Pancreas (tissue), 10 donors: ENCODE results near the gene TNFRSF8. TPM values are rescaled to one million over a fixed set of nuclear protein-coding genes. Genes with fewer than 3 reads are reported as not detected.

Experiments
- ATAC-seq, 4 donors: fragments of 200-7000 bp; cut with Tn5 transposase; one replicate each; pipeline versions ENCODE4 v1.8.0 to v1.9.1; 2020; ENCODE audit warnings: mild to moderate bottlenecking in 4 of 4, moderate library complexity in 4 of 4
- DNase-seq, 6 donors: peaks; one replicate each; pipeline ENCODE4 v3.0.0-alpha.2; 2020
- FAIRE-seq: peaks from 2 replicates; lab custom pipeline; 2012; peaks lifted over from hg19 to GRCh38; lab: Jason Lieb, UNC
- H3K27ac ChIP-seq, 4 donors: fragments of 200-600 bp; sonication (generic); 1 replicate in 3 of 4; 2 replicates in 1 of 4; pipeline versions ENCODE4 v1.5.0 to v1.8.0; 2020
- H3K27me3 ChIP-seq, 4 donors: fragments of 200-600 bp; one replicate each; pipeline ENCODE4 v1.8.0; 2021
- H3K36me3 ChIP-seq, 3 donors: fragments of 200-600 bp; sonication (generic) in 1 of 3; one replicate each; pipeline versions ENCODE4 v1.5.0 to v1.8.0; 2020 to 2021
- H3K4me1 ChIP-seq, 3 donors: fragments of 200-600 bp; one replicate each; pipeline ENCODE4 v1.8.0; 2021
- H3K4me3 ChIP-seq, 4 donors: fragments of 200-600 bp; sonication (generic) in 2 of 4; one replicate each; pipeline versions ENCODE4 v1.5.0 to v1.8.0; 2020 to 2021
- H3K9me3 ChIP-seq, 4 donors: fragments of 200-600 bp; one replicate each; pipeline ENCODE4 v1.8.0; 2021
- WGBS, 2 donors: extraction: QIAGEN DNeasy Blood & Tissue Kit; methylation state at CpG; one replicate each; pipeline ENCODE4 v1.1.7; 2013; 5-methylcytosine and 5-hydroxymethylcytosine counted together
- intact Hi-C, 3 donors: fragments of 100-400 bp; cut with DNase I; formaldehyde crosslinking; loops; one replicate each; pipeline versions ENCODE4 v1.11.1 to v1.14.2; 2022
- polyA plus RNA-seq, 2 donors: library from polyadenylated mRNA; stranded (reverse); fragments of 200-250 nt; gene quantifications; one replicate each; pipeline ENCODE4 v1.2.3, GENCODE V29; 2013
- total RNA-seq, 6 donors: library from RNA; stranded (reverse); fragmentation: NEBNext Ultra II Directional in 4 of 6; extraction: Animal tissue kit (Norgen Biotek cat#: 25700) in 4 of 6; gene quantifications; one replicate each; pipeline versions ENCODE4 v1.2.1 to v1.2.4, GENCODE V29; 2021 to 2023
- TF ChIP-seq, protein P1 (sequence below), 4 donors: fragments of 200-600 bp; sonication (generic) in 3 of 4; IDR thresholded peaks; one replicate each; pipeline versions ENCODE4 v1.5.0 to v1.8.0; 2021; ENCODE audit warnings: antibody characterized with exemption in 4 of 4
- donor health status: healthy with polysubstance abuse.
- donor health status: DM: no; HTN: no; CAD: no; lungs with moderate emphysema.
- donor health status: DM: no; HTN: no; CAD: no.
- donor health status: control.
- donor health status: control.
- donor health status: Bipolar disorder and iron deficiency.
- donor health status: DM: yes; HTN: yes; CAD: no.
- donor health status: DM: no; HTN: no; CAD: no.
- donor health status: DM: no; HTN: no; CAD: no.
- donor health status: DM: yes; HTN: yes; CAD: no.

TNFRSF8 gene
- total and polyA plus RNA-seq, 8 donors: 0.08 to 0.72 (median 0.25) TPM; not detected in 1

GRCh38 chr1:12157366-12158231 is 94.5 kb downstream of the TNFRSF8 start:
- 36% methylated on average over 10 of the region's 10 CpGs for WGBS, 2 donors
- peaks cover 0 to 10% (median 0%) of the 10 kb centered on the region in 3 donors for H3K4me1 ChIP-seq

DNA sequence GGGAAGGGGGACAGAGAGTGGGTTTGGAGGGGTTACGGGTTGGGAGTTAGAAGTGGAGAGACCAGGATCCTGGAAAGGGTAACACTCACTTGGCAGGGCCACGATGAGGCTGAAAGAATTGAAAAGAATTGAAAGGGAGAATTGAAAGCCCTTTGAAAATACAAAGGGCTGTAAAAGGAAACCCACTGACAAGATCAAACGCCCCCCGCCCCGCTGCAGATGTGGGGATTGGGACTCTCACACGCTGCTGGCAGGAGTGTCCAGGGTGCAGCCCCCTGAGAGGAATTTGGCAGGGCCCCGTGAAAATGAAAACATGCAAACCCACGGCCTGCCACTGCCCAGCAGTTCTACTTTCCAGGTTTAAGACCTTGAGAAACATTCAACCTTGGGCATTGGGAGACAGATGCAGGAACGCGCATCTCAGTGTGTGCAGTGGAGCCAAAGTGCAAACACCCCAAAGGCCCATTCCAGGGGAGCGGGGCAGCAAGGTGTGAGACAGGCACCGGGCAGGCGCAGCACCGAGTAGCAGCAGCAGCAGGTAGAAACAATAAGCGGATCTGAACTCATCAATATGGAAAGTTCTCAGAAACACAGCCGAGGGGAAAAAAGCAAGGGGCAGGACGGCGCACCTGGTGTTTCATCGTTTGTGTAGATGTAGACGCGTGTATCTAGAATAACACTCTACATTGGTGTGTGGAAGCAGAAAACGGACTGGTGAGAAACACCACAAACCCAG is 95.4 kb downstream of the TNFRSF8 start:
- DNase-seq (no peak), ATAC-seq (no peak), FAIRE-seq (no peak)
- TF ChIP-seq, protein P1, sequence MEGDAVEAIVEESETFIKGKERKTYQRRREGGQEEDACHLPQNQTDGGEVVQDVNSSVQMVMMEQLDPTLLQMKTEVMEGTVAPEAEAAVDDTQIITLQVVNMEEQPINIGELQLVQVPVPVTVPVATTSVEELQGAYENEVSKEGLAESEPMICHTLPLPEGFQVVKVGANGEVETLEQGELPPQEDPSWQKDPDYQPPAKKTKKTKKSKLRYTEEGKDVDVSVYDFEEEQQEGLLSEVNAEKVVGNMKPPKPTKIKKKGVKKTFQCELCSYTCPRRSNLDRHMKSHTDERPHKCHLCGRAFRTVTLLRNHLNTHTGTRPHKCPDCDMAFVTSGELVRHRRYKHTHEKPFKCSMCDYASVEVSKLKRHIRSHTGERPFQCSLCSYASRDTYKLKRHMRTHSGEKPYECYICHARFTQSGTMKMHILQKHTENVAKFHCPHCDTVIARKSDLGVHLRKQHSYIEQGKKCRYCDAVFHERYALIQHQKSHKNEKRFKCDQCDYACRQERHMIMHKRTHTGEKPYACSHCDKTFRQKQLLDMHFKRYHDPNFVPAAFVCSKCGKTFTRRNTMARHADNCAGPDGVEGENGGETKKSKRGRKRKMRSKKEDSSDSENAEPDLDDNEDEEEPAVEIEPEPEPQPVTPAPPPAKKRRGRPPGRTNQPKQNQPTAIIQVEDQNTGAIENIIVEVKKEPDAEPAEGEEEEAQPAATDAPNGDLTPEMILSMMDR (IDR thresholded peaks at IDR 0.05): no peak
- WGBS, 2 donors: 47 to 51% methylated on average over 22 of the region's 22 CpGs
- no peaks in the 10 kb centered on the region for H3K9me3 ChIP-seq
- H3K27ac ChIP-seq: no peak overlapping the region
- intact Hi-C loops: no loop called here
- H3K4me1 ChIP-seq: peaks cover 0 to 10% (median 0%) of the 10 kb centered on the region in 3 donors
- no peaks in the 10 kb centered on the region for H3K36me3 ChIP-seq
- no peak overlapping the region for H3K4me3 ChIP-seq
- H3K27me3 ChIP-seq: no peaks in the 10 kb centered on the region

More at GRCh38 chr1:12157366-12158231, 94.5 kb downstream of the TNFRSF8 start:
- no peak for FAIRE-seq
- no peak overlapping the region for H3K4me3 ChIP-seq
- DNase-seq: no peak
- H3K36me3 ChIP-seq: no peaks in the 10 kb centered on the region
- H3K9me3 ChIP-seq: no peaks in the 10 kb centered on the region
- H3K27ac ChIP-seq: no peak overlapping the region
- no peaks in the 10 kb centered on the region for H3K27me3 ChIP-seq
- TF ChIP-seq, protein P1 (IDR thresholded peaks at IDR 0.05): no peak
- ATAC-seq: peak in 1 of 4 donors; percentile 7
- intact Hi-C loops: no loop called here

- peaks cover 0 to 10% (median 0%) of the 10 kb centered on the region in 3 donors for H3K4me1 ChIP-seq
- TF ChIP-seq, protein P1 (IDR thresholded peaks at IDR 0.05): no peak
- no peaks in the 10 kb centered on the region for H3K27me3 ChIP-seq
- intact Hi-C loops: no loop called here
- H3K4me3 ChIP-seq: no peak overlapping the region
- H3K27ac ChIP-seq: no peak overlapping the region
- 87% methylated on average over 7 of the region's 7 CpGs for WGBS, 2 donors
- DNase-seq (peak in 1 of 6 donors; percentile 32), ATAC-seq (no peak), FAIRE-seq (no peak)
- no peaks in the 10 kb centered on the region for H3K9me3 ChIP-seq
- no peaks in the 10 kb centered on the region for H3K36me3 ChIP-seq
Measured at GRCh38 chr1:12159816-12160215, 96.7 kb downstream of the TNFRSF8 start.

DNA sequence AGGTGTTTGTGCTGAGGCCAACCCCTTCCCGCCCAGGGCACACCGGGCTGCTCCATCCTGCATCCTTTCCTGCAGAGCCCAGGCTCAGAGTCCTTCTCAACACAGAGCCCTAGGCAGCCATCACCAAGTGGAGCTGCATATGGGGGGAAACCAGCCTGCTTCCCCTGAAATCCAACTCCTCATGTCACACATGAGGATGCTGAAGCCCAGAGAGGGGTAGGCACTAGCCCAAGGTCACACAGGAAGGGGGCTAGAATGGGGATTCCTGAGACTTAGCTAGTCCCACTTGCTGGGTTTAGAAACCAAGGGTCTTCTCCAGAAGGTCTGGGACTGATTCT is 98.2 kb downstream of the TNFRSF8 start:
- 79 to 83% methylated on average over 2 of the region's 2 CpGs for WGBS, 2 donors
- FAIRE-seq: no peak
- TF ChIP-seq, protein P1 (IDR thresholded peaks at IDR 0.05): no peak
- no peak for ATAC-seq
- intact Hi-C loops: no loop called here
- Histone ChIP-seq H3K27me3 (no peaks in the 10 kb centered on the region), H3K27ac (peak overlapping the region in 2 of 4 donors; percentile 61 to 62), H3K4me1 (peaks cover 0 to 10% (median 0%) of the 10 kb centered on the region in 3 donors), H3K36me3 (no peaks in the 10 kb centered on the region), H3K4me3 (no peak overlapping the region), H3K9me3 (no peaks in the 10 kb centered on the region)
- DNase-seq: no peak
